ENCODE measurements around the gene ATP8A2. TPM values are rescaled to one million over a fixed set of nuclear protein-coding genes. Genes with fewer than 3 reads are reported as not detected.

The ATP8A2 gene
- polyA plus RNA-seq, 3 donors = not detected

DNA sequence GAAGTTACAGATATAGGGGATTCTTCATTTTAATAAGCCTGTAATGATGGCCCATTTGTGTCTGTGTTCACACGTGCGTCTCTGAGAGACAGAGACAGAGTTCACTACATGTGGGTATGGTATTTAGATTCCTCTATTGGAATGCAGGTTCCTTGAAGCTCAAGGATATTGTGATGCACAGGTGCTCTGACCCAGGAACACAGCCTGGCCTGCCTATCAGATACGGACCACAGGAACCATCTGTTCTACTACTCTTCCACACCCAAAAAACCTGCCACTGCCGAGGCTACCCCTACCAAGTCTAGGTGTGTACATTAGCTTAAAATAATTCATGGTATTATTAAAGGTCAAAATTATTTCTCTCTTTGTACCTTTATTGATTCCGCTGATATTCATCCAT is 289.2 kb downstream of the ATP8A2 start:
- DNase-seq = no peak
- Histone ChIP-seq H3K4me3 (replicated peaks in 1 of 3; ENCODE audit: low read depth in 2 of 3, low read length in 3 of 3) (no peak overlapping the region), H2AFZ (ENCODE audit: insufficient read depth, low read depth, low read length, poor library complexity, severe bottlenecking) (no peak overlapping the region), H3K9ac (ENCODE audit: insufficient read depth, low read length, poor library complexity, severe bottlenecking) (no peak overlapping the region), H4K20me1 (ENCODE audit: insufficient read depth, low read length) (no peaks in the 10 kb centered on the region), H3K79me2 (ENCODE audit: insufficient read depth, low read length) (no peaks in the 10 kb centered on the region), H3K9me3 (replicated peaks in 1 of 2; ENCODE audit: control insufficient read depth in 1 of 2, insufficient read depth in 1 of 2, low read length in 2 of 2) (no peaks in the 10 kb centered on the region), H3K4me1 (ENCODE audit: control insufficient read depth in 1 of 2, insufficient read depth in 2 of 2, low read length in 2 of 2) (no peaks in the 10 kb centered on the region), H3K27me3 (ENCODE audit: control insufficient read depth in 2 of 2, insufficient read depth in 2 of 2, low read length in 2 of 2) (no peaks in the 10 kb centered on the region), H3K36me3 (replicated peaks in 1 of 2; ENCODE audit: control insufficient read depth in 1 of 2, insufficient read depth in 2 of 2, low read length in 2 of 2) (no peaks in the 10 kb centered on the region), H3K27ac (ENCODE audit: low read depth in 1 of 2, low read length in 2 of 2) (no peak overlapping the region), H3K4me2 (replicated peaks; ENCODE audit: extremely low read depth, low read length, poor library complexity, severe bottlenecking) (no peak overlapping the region)
- intact Hi-C loops (cut with micrococcal nuclease) = no loop called here
- TF ChIP-seq, protein P1, sequence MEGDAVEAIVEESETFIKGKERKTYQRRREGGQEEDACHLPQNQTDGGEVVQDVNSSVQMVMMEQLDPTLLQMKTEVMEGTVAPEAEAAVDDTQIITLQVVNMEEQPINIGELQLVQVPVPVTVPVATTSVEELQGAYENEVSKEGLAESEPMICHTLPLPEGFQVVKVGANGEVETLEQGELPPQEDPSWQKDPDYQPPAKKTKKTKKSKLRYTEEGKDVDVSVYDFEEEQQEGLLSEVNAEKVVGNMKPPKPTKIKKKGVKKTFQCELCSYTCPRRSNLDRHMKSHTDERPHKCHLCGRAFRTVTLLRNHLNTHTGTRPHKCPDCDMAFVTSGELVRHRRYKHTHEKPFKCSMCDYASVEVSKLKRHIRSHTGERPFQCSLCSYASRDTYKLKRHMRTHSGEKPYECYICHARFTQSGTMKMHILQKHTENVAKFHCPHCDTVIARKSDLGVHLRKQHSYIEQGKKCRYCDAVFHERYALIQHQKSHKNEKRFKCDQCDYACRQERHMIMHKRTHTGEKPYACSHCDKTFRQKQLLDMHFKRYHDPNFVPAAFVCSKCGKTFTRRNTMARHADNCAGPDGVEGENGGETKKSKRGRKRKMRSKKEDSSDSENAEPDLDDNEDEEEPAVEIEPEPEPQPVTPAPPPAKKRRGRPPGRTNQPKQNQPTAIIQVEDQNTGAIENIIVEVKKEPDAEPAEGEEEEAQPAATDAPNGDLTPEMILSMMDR (IDR thresholded peaks at IDR 0.05) = no peak
- Mint-ChIP-seq H3K36me3 (no peaks in the 10 kb centered on the region), H3K9me3 (peaks cover 0 to 5% (median 2%) of the 10 kb centered on the region in 7 donors), H3K4me3 (no peak overlapping the region), H3K27me3 (ENCODE audit: low read depth in 3 of 3) (peaks cover 0 to 3% (median 2%) of the 10 kb centered on the region in 3 donors), H3K27ac (no peak overlapping the region), H3K4me1 (no peaks in the 10 kb centered on the region)
- WGBS (ENCODE audit: insufficient coverage) = 83% methylated on average over 2 of the region's 5 CpGs

DNA sequence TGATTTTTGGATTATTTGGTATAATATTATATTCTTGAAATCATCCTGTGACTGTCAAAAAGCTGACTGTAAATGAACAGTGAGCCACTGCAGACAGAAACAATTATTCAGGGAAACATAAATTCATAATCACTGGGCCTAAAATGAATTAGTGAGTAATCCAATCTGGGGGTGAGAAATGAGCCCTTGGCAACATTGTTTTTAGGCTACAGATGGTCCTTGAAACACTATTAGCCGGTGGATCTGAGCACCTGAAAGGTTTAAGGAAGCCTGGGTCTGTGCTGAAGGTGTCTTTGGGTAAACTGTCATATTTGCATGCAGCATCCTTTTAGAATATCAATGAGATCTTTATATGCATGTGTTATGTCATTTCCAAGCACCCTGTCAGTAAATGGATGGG is 290.7 kb downstream of the ATP8A2 start:
- Histone ChIP-seq H3K79me2 (ENCODE audit: insufficient read depth, low read length) (no peaks in the 10 kb centered on the region), H2AFZ (ENCODE audit: insufficient read depth, low read depth, low read length, poor library complexity, severe bottlenecking) (no peak overlapping the region), H3K9me3 (replicated peaks in 1 of 2; ENCODE audit: control insufficient read depth in 1 of 2, insufficient read depth in 1 of 2, low read length in 2 of 2) (no peaks in the 10 kb centered on the region), H3K27ac (ENCODE audit: low read depth in 1 of 2, low read length in 2 of 2) (no peak overlapping the region), H3K4me1 (ENCODE audit: control insufficient read depth in 1 of 2, insufficient read depth in 2 of 2, low read length in 2 of 2) (no peaks in the 10 kb centered on the region), H3K9ac (ENCODE audit: insufficient read depth, low read length, poor library complexity, severe bottlenecking) (no peak overlapping the region), H4K20me1 (ENCODE audit: insufficient read depth, low read length) (no peaks in the 10 kb centered on the region), H3K4me3 (replicated peaks in 1 of 3; ENCODE audit: low read depth in 2 of 3, low read length in 3 of 3) (no peak overlapping the region), H3K4me2 (replicated peaks; ENCODE audit: extremely low read depth, low read length, poor library complexity, severe bottlenecking) (no peak overlapping the region), H3K36me3 (replicated peaks in 1 of 2; ENCODE audit: control insufficient read depth in 1 of 2, insufficient read depth in 2 of 2, low read length in 2 of 2) (no peaks in the 10 kb centered on the region), H3K27me3 (ENCODE audit: control insufficient read depth in 2 of 2, insufficient read depth in 2 of 2, low read length in 2 of 2) (no peaks in the 10 kb centered on the region)
- Mint-ChIP-seq H3K4me1 (no peaks in the 10 kb centered on the region), H3K4me3 (no peak overlapping the region), H3K27me3 (ENCODE audit: low read depth in 3 of 3) (peaks cover 0 to 3% (median 2%) of the 10 kb centered on the region in 3 donors), H3K9me3 (peaks cover 0 to 5% (median 3%) of the 10 kb centered on the region in 7 donors), H3K27ac (no peak overlapping the region), H3K36me3 (no peaks in the 10 kb centered on the region)
- intact Hi-C loops (cut with micrococcal nuclease) = no loop called here
- WGBS (ENCODE audit: insufficient coverage) = no CpG with 5 or more reads among the region's 1 CpG
- DNase-seq = no peak
- TF ChIP-seq, protein P1 (IDR thresholded peaks at IDR 0.05) = no peak

Data from CD14-positive monocyte (primary cell).